Endothelial cell of umbilical vein (primary cell): ENCODE measurements around the gene CTNNB1. TPM values are rescaled to one million over a fixed set of nuclear protein-coding genes. Genes with fewer than 3 reads are reported as not detected.

Experiments
- BruUV-seq: library from RNA; stranded (reverse); fragments of 400-500 nt; replicated peaks from 2 replicates; lab custom pipeline; 2021; lab: Mats Ljungman, UMichigan
- CTCF ChIA-PET: fragments of 300-600, 350-600 bp; sonication (Branson Sonifier 250); formaldehyde crosslinking; loops from one replicate; lab custom pipeline; 2021; ENCODE audit warnings: antibody characterized with exemption, inconsistent platforms; lab: Charles Lee
- POLR2A ChIA-PET: fragments of 300-600, 350-600 bp; sonication (Branson Sonifier 250); formaldehyde crosslinking; loops from one replicate; lab custom pipeline; 2021; ENCODE audit warnings: antibody characterized with exemption, inconsistent platforms; lab: Charles Lee
- DNase-seq: peaks from one replicate; pipeline ENCODE4 v3.0.0-alpha.2; 2011; ENCODE audit warnings: low read depth, low spot score
- FAIRE-seq: peaks from 2 replicates; lab custom pipeline; 2011; peaks lifted over from hg19 to GRCh38; lab: Jason Lieb, UNC
- H2AFZ ChIP-seq: 2 replicates; pipeline ENCODE4 v1.6.0; 2012; ENCODE audit warnings: low read depth, low read length, control low read depth, inconsistent platforms
- H3K27ac ChIP-seq: 2 replicates; pipeline ENCODE4 v1.5.1; 2011; ENCODE audit warnings: low read depth, mild to moderate bottlenecking, control low read depth, low read length, moderate library complexity; ENCODE audit not compliant: insufficient read depth
- H3K27me3 ChIP-seq, 2 experiments: 2 replicates each; pipeline versions ENCODE4 v1.6.0 to v1.6.1; 2011; ENCODE audit warnings: low read length in 2 of 2, mixed read lengths in 1 of 2; ENCODE audit not compliant: control insufficient read depth in 2 of 2, insufficient read depth in 2 of 2
- H3K36me3 ChIP-seq, 2 experiments: 2 replicates in 1 of 2; 3 replicates in 1 of 2; pipeline ENCODE4 v1.5.1; 2011; ENCODE audit warnings: low read length in 2 of 2, mild to moderate bottlenecking in 1 of 2, moderate library complexity in 1 of 2; ENCODE audit not compliant: control insufficient read depth in 2 of 2, insufficient read depth in 2 of 2; ENCODE audit errors: extremely low read depth in 1 of 2
- H3K4me1 ChIP-seq: 3 replicates; pipeline ENCODE4 v1.5.1; 2011; ENCODE audit warnings: mild to moderate bottlenecking, low read length; ENCODE audit not compliant: control insufficient read depth, insufficient read depth; ENCODE audit errors: extremely low read depth
- H3K4me2 ChIP-seq: 2 replicates; pipeline ENCODE4 v1.6.1; 2011; ENCODE audit warnings: low read length, control low read depth, mixed read lengths; ENCODE audit not compliant: insufficient read depth
- H3K4me3 ChIP-seq, 3 experiments: fragments of 200-600 bp in 1 of 3; sonication (generic), shearing (Covaris generic) in 1 of 3; replicated peaks in 1 of 3; 2 replicates each; pipeline ENCODE4 v1.5.1; 2011 to 2016; ENCODE audit warnings: control low read depth in 3 of 3, low read length in 3 of 3, mild to moderate bottlenecking in 2 of 3, inconsistent platforms in 1 of 3, low read depth in 1 of 3, moderate library complexity in 1 of 3; ENCODE audit not compliant: insufficient read depth in 1 of 3
- H3K79me2 ChIP-seq: 2 replicates; pipeline ENCODE4 v1.6.0; 2012; ENCODE audit warnings: low read length, inconsistent platforms; ENCODE audit not compliant: control insufficient read depth, insufficient read depth
- H3K9ac ChIP-seq: replicated peaks from 2 replicates; pipeline ENCODE3; 2011; ENCODE audit warnings: low read length, control low read depth; ENCODE audit not compliant: insufficient read depth; ENCODE audit errors: extremely low read depth
- H3K9me1 ChIP-seq: replicated peaks from 3 replicates; pipeline ENCODE4 v1.6.0; 2011; ENCODE audit warnings: mild to moderate bottlenecking, low read length; ENCODE audit not compliant: control insufficient read depth, insufficient read depth; ENCODE audit errors: extremely low read depth
- H3K9me3 ChIP-seq: replicated peaks from 2 replicates; pipeline ENCODE4 v1.5.1; 2012; ENCODE audit warnings: low read length, inconsistent platforms; ENCODE audit not compliant: control insufficient read depth, insufficient read depth
- H4K20me1 ChIP-seq: replicated peaks from 2 replicates; pipeline ENCODE3; 2011; ENCODE audit warnings: mild to moderate bottlenecking, low read length; ENCODE audit not compliant: control insufficient read depth, insufficient read depth; ENCODE audit errors: extremely low read depth
- CTCF ChIP-seq, 2 donors: IDR thresholded peaks; 1 replicate in 1 of 2; 2 replicates in 1 of 2; pipeline ENCODE4 v1.5.1; 2011; ENCODE audit warnings: low read length in 2 of 2, mild to moderate bottlenecking in 2 of 2, moderate library complexity in 2 of 2, control low read depth in 1 of 2, inconsistent platforms in 1 of 2, low read depth in 1 of 2; ENCODE audit not compliant: insufficient read depth in 1 of 2; ENCODE audit errors: extremely low read depth in 1 of 2
- EZH2 ChIP-seq: IDR thresholded peaks from 2 replicates; pipeline ENCODE4 v1.6.1; 2012; ENCODE audit warnings: borderline replicate concordance, low read depth, mild to moderate bottlenecking, moderate library complexity, low read length, inconsistent platforms; ENCODE audit not compliant: severe bottlenecking
- FOS ChIP-seq: IDR thresholded peaks from 2 replicates; pipeline ENCODE4 v1.6.1; 2011; ENCODE audit warnings: mild to moderate bottlenecking, low read length, moderate library complexity, borderline replicate concordance; ENCODE audit not compliant: insufficient read depth
- GATA2 ChIP-seq: IDR thresholded peaks from 2 replicates; pipeline ENCODE4 v1.7.0; 2011; ENCODE audit warnings: low read depth, mild to moderate bottlenecking, moderate library complexity, mixed read lengths, low read length; ENCODE audit not compliant: insufficient read length, insufficient read depth
- JUN ChIP-seq: IDR thresholded peaks from 2 replicates; pipeline ENCODE4 v1.6.1; 2011; ENCODE audit warnings: borderline replicate concordance, low read depth; ENCODE audit not compliant: insufficient read length, insufficient read depth
- MAX ChIP-seq: IDR thresholded peaks from 2 replicates; pipeline ENCODE4 v1.6.1; 2011; ENCODE audit not compliant: insufficient read depth, insufficient read length
- MYC ChIP-seq: IDR thresholded peaks from one replicate; pipeline ENCODE4 v1.6.1; 2011; ENCODE audit warnings: mild to moderate bottlenecking, low read depth, low read length
- POLR2A ChIP-seq: IDR thresholded peaks from 2 replicates; pipeline ENCODE4 v1.6.1; 2012; ENCODE audit warnings: low read depth, mild to moderate bottlenecking, control low read depth, low read length
- POLR2AphosphoS5 ChIP-seq: IDR thresholded peaks from 2 replicates; pipeline ENCODE4 v1.6.1; 2012; ENCODE audit warnings: low read depth, mild to moderate bottlenecking, control low read depth, low read length, moderate library complexity; ENCODE audit not compliant: insufficient read depth
- dilution Hi-C: fragments of 300-500 bp; cut with MboI; formaldehyde crosslinking; loops from one replicate; pipeline ENCODE4 v1.15.0; 2019; ENCODE audit warnings: low sequenced_read_pairs; ENCODE audit not compliant: extremely low pct_ligation_motif_present
- intact Hi-C: fragments of 100-400 bp; cut with micrococcal nuclease; formaldehyde crosslinking; loops from one replicate; pipeline ENCODE4 v1.10.0; 2022
- polyA plus RNA-seq, 4 experiments: library from polyadenylated mRNA; depleted of rRNA in 3 of 4; stranded (reverse) in 3 of 4; unstranded in 1 of 4; fragments of >200 nt; gene quantifications; 2 replicates each; pipeline versions ENCODE4 v1.2.1 to v1.2.3, GENCODE V29; 2011 to 2012; ENCODE audit warnings: missing spikeins in 1 of 4
- total RNA-seq: library from RNA; stranded (reverse); gene quantifications from 2 replicates; pipeline ENCODE4 v1.2.3, GENCODE V29; 2021

The CTNNB1 gene
- total and polyA plus RNA-seq, 2 donors (not counting 3 experiments of a cell fraction or from before 2014, with no cell fraction given) = 513 to 906 TPM

DNA sequence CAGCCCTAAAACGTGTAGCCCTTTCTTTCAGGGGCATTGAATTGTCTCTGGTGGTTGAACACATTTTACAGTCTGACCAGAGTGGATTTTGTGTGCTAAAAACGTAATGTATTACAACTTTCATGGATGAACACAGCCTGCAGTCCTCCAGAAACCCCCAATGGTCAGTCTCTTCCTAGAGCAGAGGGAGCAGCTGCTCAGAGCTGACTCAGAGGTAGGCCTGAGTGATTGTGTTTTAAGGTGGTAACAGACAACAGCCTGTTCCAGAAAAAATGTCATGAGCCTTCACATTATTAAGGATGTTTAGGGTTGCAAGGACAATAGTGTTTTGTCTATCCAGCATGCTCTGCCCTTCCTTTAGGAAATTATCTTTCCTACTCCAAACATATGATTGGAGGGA, 34.5 kb upstream of the CTNNB1 start:
- Histone ChIP-seq H2AFZ (no peak overlapping the region), H3K4me3 (no peak overlapping the region), H3K9me1 (no peaks in the 10 kb centered on the region), H4K20me1 (no peaks in the 10 kb centered on the region), H3K36me3 (no peaks in the 10 kb centered on the region), H3K4me1 (no peaks in the 10 kb centered on the region), H3K79me2 (no peaks in the 10 kb centered on the region), H3K9me3 (no peaks in the 10 kb centered on the region), H3K9ac (no peak overlapping the region), H3K27me3 (peaks cover 3 to 4% of the 10 kb centered on the region in 2 experiments), H3K27ac (no peak overlapping the region), H3K4me2 (no peak overlapping the region)
- dilution Hi-C loops (no loop called here), intact Hi-C loops (no loop called here)
- BruUV-seq = no TSS peak
- ChIA-PET POLR2A (no interaction called here), CTCF (no interaction called here)
- FAIRE-seq (no peak), DNase-seq (no peak)
- TF ChIP-seq POLR2A = no peak
- no peak for TF ChIP-seq FOS
- no peak for TF ChIP-seq MYC
- no peak for TF ChIP-seq CTCF (IDR thresholded peaks at IDR 0.05; ENCODE audit: extremely low read depth in 1 of 2, insufficient read depth in 1 of 2, low read depth in 1 of 2, low read length in 2 of 2)
- no peak for TF ChIP-seq MAX
- TF ChIP-seq POLR2AphosphoS5 = no peak
- TF ChIP-seq GATA2 = no peak
- TF ChIP-seq EZH2 = no peak
- TF ChIP-seq JUN = no peak
